Esophagus squamous epithelium (tissue), 5 donors: Measurements from ENCODE around the gene IL16. TPM values are rescaled to one million over a fixed set of nuclear protein-coding genes. Genes with fewer than 3 reads are reported as not detected.
"Not testable (repeated sequence)": the region's sequence is repeated elsewhere in the genome, so short reads cannot be mapped to it uniquely, and the experiment has no call there.

Experiments
- DNase-seq: peaks from one replicate; lab custom pipeline; 2025; lab: John Stamatoyannopoulos, UW
- H3K27ac ChIP-seq, 4 donors: fragments of 200-600 bp; sonication (generic); one replicate each; pipeline ENCODE4 v1.5.1; 2016 to 2019; ENCODE audit warnings: mild to moderate bottlenecking in 1 of 4
- H3K27me3 ChIP-seq, 4 donors: fragments of 200-600 bp; sonication (generic); 1 replicate in 3 of 4; 2 replicates in 1 of 4; pipeline versions ENCODE4 v1.5.1 to v1.6.0; 2017 to 2021; ENCODE audit warnings: antibody characterized with exemption in 1 of 4
- H3K36me3 ChIP-seq, 3 donors: fragments of 200-600 bp; sonication (generic); one replicate each; pipeline ENCODE4 v1.5.1; 2016 to 2019
- H3K4me1 ChIP-seq, 3 donors: fragments of 200-600 bp; sonication (generic); one replicate each; pipeline ENCODE4 v1.5.1; 2017 to 2019
- H3K4me3 ChIP-seq, 4 donors: fragments of 200-600 bp; sonication (generic); 1 replicate in 3 of 4; 2 replicates in 1 of 4; pipeline ENCODE4 v1.5.1; 2016 to 2019; ENCODE audit warnings: mild to moderate bottlenecking in 2 of 4, moderate library complexity in 1 of 4
- H3K9me3 ChIP-seq, 3 donors: fragments of 200-600 bp; sonication (generic); one replicate each; pipeline ENCODE4 v1.5.1; 2016 to 2019
- CTCF ChIP-seq, 6 experiments: fragments of 450-650 bp in 4 of 6; fragments of 200-600 bp in 2 of 6; sonication (generic) in 2 of 6; IDR thresholded peaks; one replicate each; pipeline ENCODE4 v1.5.1; 2016 to 2019; ENCODE audit warnings: antibody characterized with exemption in 6 of 6, mild to moderate bottlenecking in 4 of 6, moderate library complexity in 4 of 6
- POLR2A ChIP-seq, 4 donors: fragments of 450-650 bp; IDR thresholded peaks; one replicate each; pipeline ENCODE4 v1.6.1; 2017; ENCODE audit warnings: antibody characterized with exemption in 4 of 4, mild to moderate bottlenecking in 4 of 4, moderate library complexity in 3 of 4
- WGBS, 2 donors: methylation state at CpG; one replicate each; pipeline ENCODE4 v1.1.5; 2018; 5-methylcytosine and 5-hydroxymethylcytosine counted together
- intact Hi-C: fragments of 100-400 bp; cut with DNase I; formaldehyde crosslinking; loops from one replicate; pipeline ENCODE4 v1.15.0; 2022
- total RNA-seq, 4 donors: library from RNA; depleted of rRNA; stranded (reverse); fragments of >200 nt; gene quantifications; one replicate each; pipeline ENCODE4 v1.1.0, GENCODE V29; 2016
- donor health status: DM: yes; HTN: yes; CAD: no.

Gene IL16
- total RNA-seq, 4 donors from 2014 or later, result 2.3 to 20.0 (median 4.6) TPM

DNA sequence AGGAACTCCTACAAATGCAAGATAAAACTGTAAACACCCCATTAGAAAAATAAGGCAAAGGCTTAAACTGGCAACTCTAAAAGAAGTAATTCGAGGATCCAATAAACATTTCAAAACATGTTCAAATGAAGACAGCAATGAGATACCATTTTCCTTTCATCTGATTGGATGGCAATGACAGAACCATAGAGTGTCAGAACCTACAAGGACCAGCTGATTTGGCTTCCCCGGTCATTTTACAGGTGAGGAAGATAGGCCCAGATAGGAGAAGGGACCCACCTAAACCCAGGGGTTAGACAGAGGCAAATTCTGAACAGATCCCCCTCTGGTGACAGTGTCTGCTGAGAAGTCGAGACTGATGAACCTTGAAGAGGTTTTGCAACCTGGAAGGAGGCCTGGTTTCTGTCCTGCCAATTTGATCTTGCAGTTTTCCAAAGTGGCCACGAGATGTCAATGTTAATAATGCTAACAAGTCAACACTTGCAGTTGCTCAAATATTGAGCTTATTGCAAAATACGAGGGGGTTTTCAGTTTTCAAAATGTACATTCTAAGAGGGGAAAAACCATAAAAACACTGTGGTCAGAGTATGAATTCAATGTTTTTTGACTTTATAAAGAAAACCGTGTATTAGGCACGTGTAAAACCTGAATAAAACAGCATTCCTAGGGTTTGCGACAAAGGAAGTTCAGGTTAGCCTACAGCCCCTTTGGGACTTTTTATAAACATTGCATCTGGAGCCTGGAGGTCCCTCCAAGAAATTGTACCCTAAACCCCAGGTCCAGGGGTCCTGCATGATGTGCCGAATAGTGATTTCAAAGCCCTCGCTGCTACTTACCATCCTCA is 41.1 kb upstream of the IL16 start:
- DNase-seq, result no peak
- H3K4me3 ChIP-seq, result no peak overlapping the region
- peaks cover 6 to 48% (median 15%) of the 10 kb centered on the region in 3 donors for H3K4me1 ChIP-seq
- H3K27ac ChIP-seq, result peak overlapping the region in 3 of 4 donors; percentile 20 to 82 (median 69)
- intact Hi-C loops, result loop anchor here (5.0 kb wide), 1 partner anchor 112 kb away; no protein-coding TSS in a partner anchor
- no peaks in the 10 kb centered on the region for H3K36me3 ChIP-seq
- H3K27me3 ChIP-seq, result no peaks in the 10 kb centered on the region
- WGBS, 2 donors, result 40 to 43% methylated on average over 9 to 10 of the region's 10 CpGs
- no peaks in the 10 kb centered on the region for H3K9me3 ChIP-seq
- TF ChIP-seq POLR2A (IDR thresholded peaks at IDR 0.05), result no peak
- TF ChIP-seq CTCF (IDR thresholded peaks at IDR 0.05), result peak in 5 of 6 experiments; percentile 51 to 68 (median 57)

- peaks cover 13 to 55% (median 22%) of the 10 kb centered on the region in 3 donors for H3K4me1 ChIP-seq
- no peak for TF ChIP-seq CTCF (IDR thresholded peaks at IDR 0.05)
- no peaks in the 10 kb centered on the region for H3K36me3 ChIP-seq
- H3K4me3 ChIP-seq, result no peak overlapping the region
- H3K27me3 ChIP-seq, result peaks cover 0 to 7% (median 0%) of the 10 kb centered on the region in 4 donors
- peak overlapping the region; percentile 35 to 82 (median 66) for H3K27ac ChIP-seq
- no peak for DNase-seq
- intact Hi-C loops, result loop anchor here (5.0 kb wide), 1 partner anchor 111 kb away; no protein-coding TSS in a partner anchor
- WGBS, 2 donors, result 89 to 93% methylated on average over 3 of the region's 3 CpGs
- H3K9me3 ChIP-seq, result no peaks in the 10 kb centered on the region
Observed at GRCh38 chr15:81156324-81156723, 40.4 kb upstream of the IL16 start.

GRCh38 chr15:81157195-81157938 is 39.3 kb upstream of the IL16 start:
- Histone ChIP-seq H3K9me3 (no peaks in the 10 kb centered on the region), H3K4me3 (no peak overlapping the region), H3K36me3 (no peaks in the 10 kb centered on the region), H3K4me1 (peaks cover 18 to 62% (median 26%) of the 10 kb centered on the region in 3 donors), H3K27me3 (peaks cover 0 to 12% (median 0%) of the 10 kb centered on the region in 4 donors), H3K27ac (peak overlapping the region; percentile 69 to 82 (median 77))
- intact Hi-C loops, result loop anchor here (5.0 kb wide), 1 partner anchor 110 kb away; no protein-coding TSS in a partner anchor
- TF ChIP-seq CTCF (IDR thresholded peaks at IDR 0.05) (no peak), POLR2A (IDR thresholded peaks at IDR 0.05) (no peak)
- WGBS, 2 donors, result 31 to 35% methylated on average over 4 to 5 of the region's 5 CpGs
- DNase-seq, result no peak

- peaks cover 0 to 12% (median 0%) of the 10 kb centered on the region in 4 donors for H3K27me3 ChIP-seq
- no peak for DNase-seq
- intact Hi-C loops, result loop anchor here (5.0 kb wide), 1 partner anchor 109 kb away; no protein-coding TSS in a partner anchor
- H3K4me1 ChIP-seq, result peaks cover 18 to 62% (median 26%) of the 10 kb centered on the region in 3 donors
- no peak overlapping the region for H3K4me3 ChIP-seq
- no peaks in the 10 kb centered on the region for H3K36me3 ChIP-seq
- TF ChIP-seq POLR2A (IDR thresholded peaks at IDR 0.05) (no peak), CTCF (IDR thresholded peaks at IDR 0.05) (no peak)
- WGBS, 2 donors, result 53 to 56% methylated on average over 2 of the region's 2 CpGs
- peak overlapping the region; percentile 69 to 82 (median 77) for H3K27ac ChIP-seq
- no peaks in the 10 kb centered on the region for H3K9me3 ChIP-seq
Observed at GRCh38 chr15:81157939-81158223, 38.8 kb upstream of the IL16 start.

DNA sequence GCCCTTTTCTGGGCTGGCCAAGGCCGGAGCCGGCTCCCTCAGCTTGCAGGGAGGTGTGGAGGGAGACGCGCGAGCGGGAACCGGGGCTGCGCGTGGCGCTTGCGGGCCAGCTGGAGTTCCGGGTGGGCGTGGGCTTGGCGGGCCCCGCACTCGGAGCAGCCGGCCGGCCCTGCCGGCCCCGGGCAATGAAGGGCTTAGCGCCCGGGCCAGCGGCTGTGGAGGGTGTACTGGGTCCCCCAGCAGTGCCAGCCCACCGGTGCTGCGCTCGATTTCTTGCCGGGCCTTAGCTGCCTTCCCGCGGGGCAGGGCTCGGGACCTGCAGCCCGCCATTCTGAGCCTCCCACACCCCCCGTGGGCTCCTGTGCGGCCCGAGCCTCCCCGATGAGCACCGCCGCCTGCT is 38.1 kb upstream of the IL16 start:
- no CpG with 5 or more reads among the region's 37 CpGs for WGBS, 2 donors
- H3K27me3 ChIP-seq, result peaks cover 0 to 12% (median 0%) of the 10 kb centered on the region in 4 donors
- H3K27ac ChIP-seq, result peak overlapping the region in 3 of 4 donors; percentile 69 to 82 (median 81)
- DNase-seq, H3K4me3 ChIP-seq, H3K9me3 ChIP-seq, H3K36me3 ChIP-seq: not testable (repeated sequence)
- H3K4me1 ChIP-seq, result peaks cover 18 to 58% (median 26%) of the 10 kb centered on the region in 3 donors
- intact Hi-C loops, result loop anchor here (5.0 kb wide), 1 partner anchor 109 kb away; no protein-coding TSS in a partner anchor
